GM18951 (cell line): ENCODE measurements around the gene DNAAF8.

ENCODE experiments used
- POLR2A ChIP-seq: IDR thresholded peaks from 4 replicates; pipeline ENCODE4 v1.6.1; 2011; ENCODE audit warnings: mild to moderate bottlenecking; ENCODE audit not compliant: insufficient read length, insufficient read depth; ENCODE audit errors: extremely low read depth
- in situ Hi-C: fragments of 300-500 bp; cut with MboI; formaldehyde crosslinking; loops from one replicate; pipeline ENCODE4 v1.12.0; 2022; ENCODE audit warnings: low sequenced_read_pairs, mixed read lengths, inconsistent platforms; ENCODE audit not compliant: unreplicated experiment

The DNAAF8 gene

GRCh38 chr16:4762205-4762604 is 27.9 kb downstream of the DNAAF8 start:
- no peak for TF ChIP-seq POLR2A
- in situ Hi-C loops: no loop called here

- in situ Hi-C loops: no loop called here
- TF ChIP-seq POLR2A: no peak
Measured at GRCh38 chr16:4763791-4764190, 29.5 kb downstream of the DNAAF8 start.

- in situ Hi-C loops: no loop called here
- TF ChIP-seq POLR2A: no peak
Measured at GRCh38 chr16:4765511-4766474, 31.5 kb downstream of the DNAAF8 start.

GRCh38 chr16:4766875-4767628 is 32.7 kb downstream of the DNAAF8 start, which contains the start of gene ZNF500:
Gene ZNF500, minus strand, starts transcription at chr16:4767162. Its CDS starts 1,184 bp downstream, at chr16:4765978.
- TF ChIP-seq POLR2A: peak; percentile 77
- in situ Hi-C loops: no loop called here

GRCh38 chr16:4767872-4768548 is 33.7 kb downstream of the DNAAF8 start:
- no peak for TF ChIP-seq POLR2A
- in situ Hi-C loops: no loop called here

- in situ Hi-C loops: no loop called here
- TF ChIP-seq POLR2A: peak; percentile 85
Measured at GRCh38 chr16:4768549-4769305, 34.4 kb downstream of the DNAAF8 start.

GRCh38 chr16:4769306-4769638 is 34.9 kb downstream of the DNAAF8 start:
- in situ Hi-C loops: no loop called here

GRCh38 chr16:4771646-4772045 is 37.3 kb downstream of the DNAAF8 start:
- no peak for TF ChIP-seq POLR2A

More at GRCh38 chr16:4769306-4769638, 34.9 kb downstream of the DNAAF8 start:
- no peak for TF ChIP-seq POLR2A

GRCh38 chr16:4772351-4772750 is 38.0 kb downstream of the DNAAF8 start:
- no peak for TF ChIP-seq POLR2A
- in situ Hi-C loops: no loop called here

More at GRCh38 chr16:4771646-4772045, 37.3 kb downstream of the DNAAF8 start:
- in situ Hi-C loops: no loop called here

- in situ Hi-C loops: no loop called here
- no peak for TF ChIP-seq POLR2A
Measured at GRCh38 chr16:4775005-4775404, 40.7 kb downstream of the DNAAF8 start.

GRCh38 chr16:4776141-4776705 is 41.9 kb downstream of the DNAAF8 start:
- no peak for TF ChIP-seq POLR2A
- in situ Hi-C loops: no loop called here
